Endothelial cell of umbilical vein (primary cell): ENCODE measurements around the gene PTK6. TPM values are rescaled to one million over a fixed set of nuclear protein-coding genes. Genes with fewer than 3 reads are reported as not detected.
A peak's percentile ranks its signal among the peaks of the same experiment; 100 is the strongest.

Experiments
- BruUV-seq: library from RNA; stranded (reverse); fragments of 400-500 nt; replicated peaks from 2 replicates; lab custom pipeline; 2021; lab: Mats Ljungman, UMichigan
- CTCF ChIA-PET: fragments of 300-600, 350-600 bp; sonication (Branson Sonifier 250); formaldehyde crosslinking; loops from one replicate; lab custom pipeline; 2021; ENCODE audit warnings: antibody characterized with exemption, inconsistent platforms; lab: Charles Lee
- POLR2A ChIA-PET: fragments of 300-600, 350-600 bp; sonication (Branson Sonifier 250); formaldehyde crosslinking; loops from one replicate; lab custom pipeline; 2021; ENCODE audit warnings: antibody characterized with exemption, inconsistent platforms; lab: Charles Lee
- DNase-seq: peaks from one replicate; pipeline ENCODE4 v3.0.0-alpha.2; 2011; ENCODE audit warnings: low read depth, low spot score
- FAIRE-seq: peaks from 2 replicates; lab custom pipeline; 2011; peaks lifted over from hg19 to GRCh38; lab: Jason Lieb, UNC
- H2AFZ ChIP-seq: 2 replicates; pipeline ENCODE4 v1.6.0; 2012; ENCODE audit warnings: low read depth, low read length, control low read depth, inconsistent platforms
- H3K27ac ChIP-seq: 2 replicates; pipeline ENCODE4 v1.5.1; 2011; ENCODE audit warnings: low read depth, mild to moderate bottlenecking, control low read depth, low read length, moderate library complexity; ENCODE audit not compliant: insufficient read depth
- H3K27me3 ChIP-seq, 2 experiments: 2 replicates each; pipeline versions ENCODE4 v1.6.0 to v1.6.1; 2011; ENCODE audit warnings: low read length in 2 of 2, mixed read lengths in 1 of 2; ENCODE audit not compliant: control insufficient read depth in 2 of 2, insufficient read depth in 2 of 2
- H3K36me3 ChIP-seq, 2 experiments: 2 replicates in 1 of 2; 3 replicates in 1 of 2; pipeline ENCODE4 v1.5.1; 2011; ENCODE audit warnings: low read length in 2 of 2, mild to moderate bottlenecking in 1 of 2, moderate library complexity in 1 of 2; ENCODE audit not compliant: control insufficient read depth in 2 of 2, insufficient read depth in 2 of 2; ENCODE audit errors: extremely low read depth in 1 of 2
- H3K4me1 ChIP-seq: 3 replicates; pipeline ENCODE4 v1.5.1; 2011; ENCODE audit warnings: mild to moderate bottlenecking, low read length; ENCODE audit not compliant: control insufficient read depth, insufficient read depth; ENCODE audit errors: extremely low read depth
- H3K4me2 ChIP-seq: 2 replicates; pipeline ENCODE4 v1.6.1; 2011; ENCODE audit warnings: low read length, control low read depth, mixed read lengths; ENCODE audit not compliant: insufficient read depth
- H3K4me3 ChIP-seq, 3 experiments: fragments of 200-600 bp in 1 of 3; sonication (generic), shearing (Covaris generic) in 1 of 3; replicated peaks in 1 of 3; 2 replicates each; pipeline ENCODE4 v1.5.1; 2011 to 2016; ENCODE audit warnings: control low read depth in 3 of 3, low read length in 3 of 3, mild to moderate bottlenecking in 2 of 3, inconsistent platforms in 1 of 3, low read depth in 1 of 3, moderate library complexity in 1 of 3; ENCODE audit not compliant: insufficient read depth in 1 of 3
- H3K79me2 ChIP-seq: 2 replicates; pipeline ENCODE4 v1.6.0; 2012; ENCODE audit warnings: low read length, inconsistent platforms; ENCODE audit not compliant: control insufficient read depth, insufficient read depth
- H3K9ac ChIP-seq: replicated peaks from 2 replicates; pipeline ENCODE3; 2011; ENCODE audit warnings: low read length, control low read depth; ENCODE audit not compliant: insufficient read depth; ENCODE audit errors: extremely low read depth
- H3K9me1 ChIP-seq: replicated peaks from 3 replicates; pipeline ENCODE4 v1.6.0; 2011; ENCODE audit warnings: mild to moderate bottlenecking, low read length; ENCODE audit not compliant: control insufficient read depth, insufficient read depth; ENCODE audit errors: extremely low read depth
- H3K9me3 ChIP-seq: replicated peaks from 2 replicates; pipeline ENCODE4 v1.5.1; 2012; ENCODE audit warnings: low read length, inconsistent platforms; ENCODE audit not compliant: control insufficient read depth, insufficient read depth
- H4K20me1 ChIP-seq: replicated peaks from 2 replicates; pipeline ENCODE3; 2011; ENCODE audit warnings: mild to moderate bottlenecking, low read length; ENCODE audit not compliant: control insufficient read depth, insufficient read depth; ENCODE audit errors: extremely low read depth
- CTCF ChIP-seq, 2 donors: IDR thresholded peaks; 1 replicate in 1 of 2; 2 replicates in 1 of 2; pipeline ENCODE4 v1.5.1; 2011; ENCODE audit warnings: low read length in 2 of 2, mild to moderate bottlenecking in 2 of 2, moderate library complexity in 2 of 2, control low read depth in 1 of 2, inconsistent platforms in 1 of 2, low read depth in 1 of 2; ENCODE audit not compliant: insufficient read depth in 1 of 2; ENCODE audit errors: extremely low read depth in 1 of 2
- EZH2 ChIP-seq: IDR thresholded peaks from 2 replicates; pipeline ENCODE4 v1.6.1; 2012; ENCODE audit warnings: borderline replicate concordance, low read depth, mild to moderate bottlenecking, moderate library complexity, low read length, inconsistent platforms; ENCODE audit not compliant: severe bottlenecking
- FOS ChIP-seq: IDR thresholded peaks from 2 replicates; pipeline ENCODE4 v1.6.1; 2011; ENCODE audit warnings: mild to moderate bottlenecking, low read length, moderate library complexity, borderline replicate concordance; ENCODE audit not compliant: insufficient read depth
- GATA2 ChIP-seq: IDR thresholded peaks from 2 replicates; pipeline ENCODE4 v1.7.0; 2011; ENCODE audit warnings: low read depth, mild to moderate bottlenecking, moderate library complexity, mixed read lengths, low read length; ENCODE audit not compliant: insufficient read length, insufficient read depth
- JUN ChIP-seq: IDR thresholded peaks from 2 replicates; pipeline ENCODE4 v1.6.1; 2011; ENCODE audit warnings: borderline replicate concordance, low read depth; ENCODE audit not compliant: insufficient read length, insufficient read depth
- MAX ChIP-seq: IDR thresholded peaks from 2 replicates; pipeline ENCODE4 v1.6.1; 2011; ENCODE audit not compliant: insufficient read depth, insufficient read length
- MYC ChIP-seq: IDR thresholded peaks from one replicate; pipeline ENCODE4 v1.6.1; 2011; ENCODE audit warnings: mild to moderate bottlenecking, low read depth, low read length
- POLR2A ChIP-seq: IDR thresholded peaks from 2 replicates; pipeline ENCODE4 v1.6.1; 2012; ENCODE audit warnings: low read depth, mild to moderate bottlenecking, control low read depth, low read length
- POLR2AphosphoS5 ChIP-seq: IDR thresholded peaks from 2 replicates; pipeline ENCODE4 v1.6.1; 2012; ENCODE audit warnings: low read depth, mild to moderate bottlenecking, control low read depth, low read length, moderate library complexity; ENCODE audit not compliant: insufficient read depth
- dilution Hi-C: fragments of 300-500 bp; cut with MboI; formaldehyde crosslinking; loops from one replicate; pipeline ENCODE4 v1.15.0; 2019; ENCODE audit warnings: low sequenced_read_pairs; ENCODE audit not compliant: extremely low pct_ligation_motif_present
- intact Hi-C: fragments of 100-400 bp; cut with micrococcal nuclease; formaldehyde crosslinking; loops from one replicate; pipeline ENCODE4 v1.10.0; 2022
- polyA plus RNA-seq, 4 experiments: library from polyadenylated mRNA; depleted of rRNA in 3 of 4; stranded (reverse) in 3 of 4; unstranded in 1 of 4; fragments of >200 nt; gene quantifications; 2 replicates each; pipeline versions ENCODE4 v1.2.1 to v1.2.3, GENCODE V29; 2011 to 2012; ENCODE audit warnings: missing spikeins in 1 of 4
- total RNA-seq: library from RNA; stranded (reverse); gene quantifications from 2 replicates; pipeline ENCODE4 v1.2.3, GENCODE V29; 2021

PTK6 gene
- total and polyA plus RNA-seq, 2 donors (not counting 3 experiments of a cell fraction or from before 2014, with no cell fraction given): 0.18 TPM; not detected in 1

- TF ChIP-seq CTCF (IDR thresholded peaks at IDR 0.05; ENCODE audit: extremely low read depth in 1 of 2, insufficient read depth in 1 of 2, low read depth in 1 of 2, low read length in 2 of 2): no peak
- TF ChIP-seq MAX: no peak
- TF ChIP-seq EZH2: no peak
- peak; percentile 41 for TF ChIP-seq POLR2AphosphoS5
- TF ChIP-seq FOS: no peak
- no peak for TF ChIP-seq GATA2
- no peak for TF ChIP-seq MYC
- peak; percentile 44 for TF ChIP-seq POLR2A
- no peak for TF ChIP-seq JUN
- intact Hi-C loops: loop anchor here (1.0 kb wide), 1 partner anchor 74 kb away; the partner anchor contains the start of gene GMEB2
- dilution Hi-C loops: no loop called here
Measured at GRCh38 chr20:63553251-63553932, 16.2 kb upstream of the PTK6 start.

More at GRCh38 chr20:63553251-63553932, 16.2 kb upstream of the PTK6 start:
- Histone ChIP-seq H3K27me3 (no peaks in the 10 kb centered on the region), H3K79me2 (no peaks in the 10 kb centered on the region), H3K4me2 (peak overlapping the region; percentile 86), H3K9me3 (no peaks in the 10 kb centered on the region), H4K20me1 (no peaks in the 10 kb centered on the region), H3K9ac (peak overlapping the region; percentile 35), H3K9me1 (no peaks in the 10 kb centered on the region), H2AFZ (peak overlapping the region; percentile 94), H3K36me3 (no peaks in the 10 kb centered on the region), H3K4me3 (peak overlapping the region; percentile 56 to 91 (median 72)), H3K4me1 (no peaks in the 10 kb centered on the region), H3K27ac (no peak overlapping the region)
- no TSS peak for BruUV-seq
- CTCF ChIA-PET: interaction anchor here (1.0 to 1.1 kb wide), 2 partner anchors 15 to 21 kb away, joined by 4 to 5 read pairs; partner anchors contain the start of gene HELZ2
- FAIRE-seq (peak; percentile 82), DNase-seq (peak; percentile 84)
- POLR2A ChIA-PET: interaction anchor here (0.7 kb wide), 1 partner anchor 32 kb away, joined by 3 read pairs; no protein-coding TSS in a partner anchor
